Stimulated activated CD8-positive, alpha-beta memory T cell treated with anti-CD3 and anti-CD28 coated beads, Interleukin-15, amount 100 ng/mL, for 24 hours (primary cell): ENCODE data around the gene DLX4.

Experiments
- DNase-seq: peaks from one replicate; pipeline ENCODE4 v3.0.0-alpha.2; 2020; ENCODE audit warnings: low read depth

The DLX4 gene

DNA sequence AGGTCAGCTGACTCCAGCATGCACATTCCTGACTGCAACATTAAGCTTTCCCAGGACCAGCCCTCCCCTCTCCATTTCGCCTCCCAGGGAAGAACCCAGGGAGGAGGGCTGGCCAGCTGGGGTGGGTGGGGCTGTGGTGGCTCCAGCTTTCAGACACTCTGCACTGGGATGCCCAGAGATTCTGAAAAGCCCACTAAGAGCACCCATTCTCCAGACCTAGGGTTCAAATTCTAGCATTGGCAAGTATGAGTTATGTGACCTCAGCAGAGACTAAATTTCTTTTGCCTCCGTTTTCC lies 18.2 kb downstream of the DLX4 start:
- no peak for DNase-seq

DNA sequence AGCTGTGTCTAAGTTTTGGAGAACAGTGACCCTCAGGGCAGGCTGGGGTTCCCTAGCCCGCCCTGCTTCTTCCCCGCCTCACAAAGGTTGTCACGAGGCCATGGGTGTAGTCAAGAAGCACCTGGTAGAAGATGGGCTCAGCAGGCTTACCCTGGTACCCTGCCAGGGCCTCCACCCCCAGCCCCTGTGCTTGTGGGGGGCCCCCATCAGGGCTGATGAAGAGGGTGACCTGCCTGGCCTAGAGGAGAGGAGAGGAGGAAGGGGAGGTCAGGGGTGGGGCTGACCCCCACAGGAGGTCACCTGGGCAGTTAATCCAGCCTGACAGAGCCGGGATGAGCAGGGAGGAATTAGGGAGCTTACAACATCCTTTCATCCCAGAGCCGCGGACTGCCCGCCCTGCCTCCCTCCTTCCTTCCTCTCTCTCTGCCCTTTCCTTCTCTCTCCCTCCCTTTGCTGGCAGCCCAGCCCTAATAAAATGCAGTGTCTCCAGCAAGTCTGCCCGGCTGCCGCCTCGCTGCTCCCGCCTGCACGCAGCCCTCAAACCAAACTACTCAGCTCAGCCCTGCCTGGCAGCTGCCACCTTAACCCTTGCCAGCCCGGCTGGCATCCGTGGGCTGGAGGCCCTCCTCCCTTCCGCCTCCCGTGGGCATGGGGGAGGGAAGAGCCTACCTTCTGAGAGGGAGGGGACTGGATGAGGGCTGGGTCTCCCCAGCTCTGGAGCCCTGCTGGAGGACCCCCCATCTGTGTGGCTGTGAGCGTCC lies 18.9 kb downstream of the DLX4 start:
- no peak for DNase-seq

DNA sequence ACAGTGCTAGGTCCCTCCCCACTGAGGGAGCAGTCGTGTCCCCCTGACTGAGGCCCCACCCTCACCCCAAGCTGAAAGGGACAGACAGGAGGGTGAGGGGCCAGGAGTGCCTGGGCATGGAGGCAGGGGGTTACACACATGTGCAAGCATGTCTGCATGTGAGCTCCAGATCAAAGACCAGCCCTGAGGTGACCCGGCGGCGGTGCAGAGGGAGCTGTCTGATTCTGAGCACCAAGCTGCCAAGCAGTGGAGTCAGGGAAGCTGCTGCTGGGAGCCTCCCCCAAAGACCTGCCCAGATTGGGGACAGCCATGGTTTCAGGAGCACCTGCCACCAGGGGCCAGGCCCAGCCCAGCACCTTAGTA lies 20.5 kb downstream of the DLX4 start:
- DNase-seq = no peak

- DNase-seq = no peak
These were observed 21.3 kb downstream of the DLX4 start for GRCh38 chr17:49990331-49990730.

DNA sequence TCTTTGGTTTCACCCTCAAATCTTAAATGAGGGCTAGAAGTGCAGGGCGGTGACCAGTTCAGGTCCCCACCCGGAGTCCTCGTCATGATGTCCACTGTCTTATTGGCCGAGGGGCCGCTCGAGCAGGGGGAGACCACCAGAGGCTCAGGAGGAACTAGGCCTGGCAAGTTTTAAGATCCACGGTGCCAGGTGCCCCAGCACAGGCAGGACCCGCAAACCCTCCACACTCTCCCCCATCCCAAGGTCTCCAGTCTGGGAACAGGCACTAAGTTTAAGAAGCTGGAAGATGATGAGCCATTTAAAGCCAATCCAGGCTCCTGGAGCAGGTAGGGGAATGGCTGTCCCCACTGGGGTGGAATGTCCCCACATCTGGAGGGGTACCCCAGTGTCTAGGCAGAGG lies 21.9 kb downstream of the DLX4 start:
- no peak for DNase-seq

GRCh38 chr17:49991409-49991808 lies 22.4 kb downstream of the DLX4 start:
- no peak for DNase-seq

GRCh38 chr17:49992191-49992932 lies 23.4 kb downstream of the DLX4 start:
- no peak for DNase-seq

DNA sequence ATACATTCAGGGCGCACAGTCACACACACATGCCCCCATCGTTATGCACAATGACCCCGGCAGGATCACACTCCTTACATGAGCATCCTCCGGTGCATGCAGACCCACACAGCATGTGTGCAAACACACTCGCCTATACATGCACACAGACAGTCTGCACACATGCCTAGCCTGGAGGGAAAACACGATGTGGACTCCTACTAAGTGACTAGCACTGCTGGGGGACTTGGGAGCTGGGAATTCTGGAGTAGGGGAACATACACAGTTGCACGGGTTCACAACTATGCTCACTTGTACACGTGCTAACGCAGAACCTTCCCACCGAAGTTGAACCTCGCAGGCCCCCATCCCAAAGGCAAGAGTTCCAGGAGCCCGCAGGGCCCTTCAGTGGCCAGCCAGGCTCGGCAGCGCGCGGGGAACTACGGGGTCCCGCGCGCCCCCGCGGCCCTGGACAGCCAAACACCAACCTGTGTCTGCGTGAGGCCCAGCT lies 24.0 kb downstream of the DLX4 start:
- DNase-seq = no peak

- DNase-seq = no peak
These were observed 24.6 kb downstream of the DLX4 start for GRCh38 chr17:49993423-49994060.

GRCh38 chr17:49994085-49995054 lies 25.4 kb downstream of the DLX4 start:
- DNase-seq = no peak

GRCh38 chr17:49995055-49995738 lies 26.2 kb downstream of the DLX4 start, which contains the start of gene DLX3:
TSS of gene DLX3 (minus strand) at chr17:49995224. CDS start at chr17:49994998, 226 bp downstream.
- DNase-seq = no peak

DNA sequence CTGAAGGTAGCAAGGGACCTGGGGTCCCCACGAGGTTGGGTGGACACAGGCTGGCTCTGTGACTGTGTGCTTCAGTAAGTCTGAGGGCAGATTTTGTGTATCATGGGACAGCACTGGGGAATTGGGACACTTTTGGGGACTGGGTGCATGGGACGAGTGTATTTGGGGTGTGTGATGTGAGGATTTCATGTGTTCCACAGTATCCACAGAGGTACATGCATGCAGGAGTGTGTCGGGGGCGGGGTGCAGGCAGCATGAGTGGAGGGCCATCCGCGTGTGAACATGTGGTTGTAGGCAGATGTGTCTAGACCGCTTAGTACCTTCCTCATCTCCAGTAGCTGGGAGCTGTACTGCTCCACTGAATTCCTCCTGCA lies 27.1 kb downstream of the DLX4 start:
- DNase-seq = no peak

DNA sequence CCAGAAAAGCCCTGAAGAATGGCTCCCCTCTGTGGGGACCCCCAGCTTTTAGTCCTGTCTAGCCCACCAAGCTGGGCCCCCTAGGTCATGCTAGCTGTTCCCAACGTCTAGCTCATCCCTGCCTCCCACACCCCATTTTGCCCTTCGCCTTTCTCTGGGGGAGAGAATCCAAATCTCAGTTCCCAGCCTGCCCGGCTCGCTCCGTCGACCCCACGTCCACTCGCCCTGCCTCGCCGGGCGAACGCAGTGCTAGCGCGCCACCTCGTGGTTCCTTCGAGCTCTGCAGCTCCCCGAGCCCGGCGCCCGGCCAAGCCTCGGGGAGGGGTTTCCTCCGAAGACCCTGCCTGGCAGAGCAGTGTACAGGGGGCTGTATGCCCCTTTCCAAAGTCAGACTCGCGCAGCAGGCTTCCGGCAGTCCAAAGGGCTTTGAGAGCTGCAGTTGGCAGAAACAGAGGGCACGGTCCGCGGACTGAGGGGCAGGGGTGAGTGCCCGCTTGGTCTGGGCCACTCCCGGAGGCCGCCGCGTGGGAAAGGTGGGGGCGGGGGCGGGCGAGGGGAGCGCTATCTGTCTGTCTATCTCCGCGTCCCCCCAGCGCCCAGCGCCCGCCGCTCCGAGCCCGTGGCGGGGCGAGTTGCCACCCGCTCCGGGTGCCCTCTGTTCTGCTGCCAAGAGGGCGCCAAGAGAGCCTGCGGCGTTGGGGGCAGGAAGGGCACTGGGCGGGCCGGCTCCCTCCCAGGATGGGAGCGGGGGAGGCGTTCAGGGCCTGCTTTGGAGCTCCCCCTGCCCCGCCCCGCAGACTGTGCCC lies 27.7 kb downstream of the DLX4 start:
- peak; percentile 61 for DNase-seq

DNA sequence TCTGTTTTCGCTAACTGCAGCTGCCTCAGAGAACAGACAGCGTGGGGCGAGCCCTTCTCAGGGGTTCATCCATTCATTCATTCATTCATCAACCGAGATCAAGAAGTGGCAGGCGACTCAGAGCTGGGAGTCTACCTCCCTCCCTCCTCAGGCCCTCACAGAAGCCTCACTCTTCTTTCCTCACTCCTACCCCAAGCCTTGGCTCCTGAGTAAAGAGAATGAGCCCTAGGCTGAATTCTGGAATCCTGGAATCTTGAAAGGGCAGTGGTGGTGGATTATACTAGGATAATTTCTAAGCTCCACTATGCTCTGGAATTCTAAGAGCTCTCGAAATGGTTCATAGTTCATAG lies 28.3 kb downstream of the DLX4 start:
- DNase-seq = no peak

DNA sequence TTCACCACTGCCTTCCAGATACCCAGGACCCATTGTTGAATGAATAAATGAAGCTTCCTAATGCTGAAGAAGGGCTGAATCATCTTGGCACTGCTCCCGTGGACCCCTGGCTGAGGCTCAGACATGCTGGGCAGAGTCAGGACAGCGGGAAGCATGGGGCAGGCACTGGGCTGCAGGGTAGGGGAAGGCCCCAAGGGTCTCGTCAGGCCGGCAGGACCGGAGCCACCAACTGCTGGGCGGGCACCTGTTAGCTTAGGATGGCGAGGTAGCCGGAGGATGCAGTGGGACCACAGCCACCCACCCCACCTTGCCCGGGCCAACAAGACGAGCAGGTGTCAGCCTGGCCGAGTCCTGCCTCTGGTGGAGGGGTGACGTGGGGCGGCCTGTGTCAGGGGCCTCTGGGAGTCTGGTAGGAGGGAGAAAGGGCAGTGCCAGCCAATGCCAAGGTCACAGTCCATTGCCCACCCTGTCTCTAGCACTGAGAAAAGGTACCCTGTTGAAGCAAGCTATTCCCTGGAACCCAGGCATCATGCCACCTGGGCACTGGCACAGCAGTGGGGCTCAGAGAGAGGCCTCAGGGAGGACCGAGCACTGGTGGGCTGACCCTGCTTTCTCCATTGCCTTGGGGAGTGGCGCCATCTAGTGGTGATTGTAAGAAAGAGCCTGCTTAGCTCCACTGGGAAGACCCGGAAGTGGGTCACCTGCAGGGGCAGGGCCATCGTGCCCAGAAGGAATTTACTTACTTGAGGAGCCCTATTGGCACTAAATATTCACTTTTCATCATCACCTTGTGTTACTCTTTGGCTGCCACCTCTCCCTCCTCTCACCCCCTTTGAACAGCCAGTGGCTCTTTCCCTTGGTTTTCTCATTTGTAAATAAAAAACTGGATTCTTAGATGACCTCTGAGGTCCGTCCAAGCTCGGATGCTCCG lies 29.0 kb downstream of the DLX4 start:
- peak; percentile 65 for DNase-seq

DNA sequence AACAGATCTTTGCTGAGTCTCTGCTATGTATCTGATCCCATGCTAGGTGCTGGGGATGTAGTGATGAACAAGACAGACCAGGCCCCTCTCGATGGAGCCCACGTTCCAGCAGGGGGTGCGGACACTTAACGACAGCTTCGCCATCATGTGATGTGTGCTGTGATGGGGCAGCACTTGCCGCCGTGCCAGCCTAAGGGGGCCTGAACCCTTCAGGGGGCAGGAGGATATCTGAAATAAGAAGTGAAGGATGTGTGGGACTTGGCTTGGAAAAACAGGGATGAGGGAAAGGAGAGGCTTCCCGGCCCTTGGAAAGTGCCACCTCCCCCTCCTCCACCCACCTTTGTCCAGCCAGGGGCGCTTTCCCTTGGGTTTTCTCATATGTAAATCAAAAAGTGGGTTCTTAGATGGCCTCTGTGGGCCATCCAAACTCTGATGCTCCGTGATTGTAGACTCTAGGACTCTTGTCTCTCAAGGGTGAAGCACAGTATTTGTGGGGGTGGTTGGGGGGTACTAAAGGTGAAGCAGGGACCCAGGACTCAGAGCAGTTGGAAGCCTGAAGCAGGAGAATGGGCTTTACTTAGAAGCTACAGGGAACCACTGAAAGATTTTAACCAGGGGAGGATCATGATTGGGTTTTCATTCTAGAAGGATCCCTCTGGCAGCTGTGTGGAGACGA lies 30.0 kb downstream of the DLX4 start:
- no peak for DNase-seq

- DNase-seq = no peak
These were observed 34.9 kb downstream of the DLX4 start for GRCh38 chr17:50003911-50004310.

- DNase-seq = no peak
These were observed 40.3 kb downstream of the DLX4 start for GRCh38 chr17:50009282-50009681.

DNA sequence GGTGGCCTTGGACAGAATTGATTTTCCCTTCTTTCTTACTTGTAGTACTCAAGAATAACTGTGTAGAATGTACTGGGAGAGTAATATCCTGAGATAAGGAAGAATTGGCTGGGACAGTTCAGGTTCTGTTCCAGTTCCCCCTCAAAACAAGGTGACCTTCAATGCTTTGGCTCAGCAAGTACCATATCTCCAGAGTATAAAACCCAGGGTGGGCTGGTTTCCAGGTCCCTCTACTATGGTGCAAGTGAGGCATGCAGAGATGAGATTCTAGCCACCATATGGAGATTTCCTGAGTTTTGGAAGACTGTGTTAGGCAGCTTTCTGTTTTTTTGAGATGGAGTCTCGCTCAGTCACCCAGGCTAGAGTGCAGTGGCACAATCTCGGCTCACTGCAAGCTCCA lies 44.1 kb downstream of the DLX4 start:
- DNase-seq = no peak
